HepG2 (cell line): ENCODE data around the gene TAF6. TPM values are rescaled to one million over a fixed set of nuclear protein-coding genes. Genes with fewer than 3 reads are reported as not detected.

Source experiments
- BCLAF1 ChIP-seq: fragments of 450-650 bp; IDR thresholded peaks from 2 replicates; pipeline ENCODE4 v1.6.1; 2017; ENCODE audit warnings: mild to moderate bottlenecking
- ETV5 ChIP-seq: IDR thresholded peaks from 2 replicates; pipeline ENCODE4 v1.6.1; 2018; ENCODE audit warnings: missing biosample characterization, missing genetic modification reagents, inconsistent platforms, borderline replicate concordance
- HNRNPUL1 ChIP-seq: fragments of 200-400 bp; formaldehyde crosslinking; IDR thresholded peaks from 2 replicates; pipeline ENCODE4 v1.6.1; 2017; ENCODE audit warnings: low read depth, mild to moderate bottlenecking, low read length, moderate library complexity
- LBX2 ChIP-seq: sonication (generic); formaldehyde crosslinking; IDR thresholded peaks from 2 replicates; pipeline ENCODE4 v1.5.0; 2020; ENCODE audit warnings: missing genetic modification reagents, mild to moderate bottlenecking, borderline replicate concordance
- MIXL1 ChIP-seq: IDR thresholded peaks from 2 replicates; pipeline ENCODE4 v1.6.1; 2016
- TBX3 ChIP-seq: fragments of 450-650 bp; IDR thresholded peaks from 2 replicates; pipeline ENCODE4 v1.6.1; 2017; ENCODE audit warnings: antibody characterized with exemption, mild to moderate bottlenecking, inconsistent platforms, borderline replicate concordance
- ZBTB38 ChIP-seq: sonication (generic); formaldehyde crosslinking; IDR thresholded peaks from 2 replicates; pipeline ENCODE4 v1.5.1; 2020; ENCODE audit warnings: mild to moderate bottlenecking, missing genetic modification reagents
- ZNF576 ChIP-seq: sonication (generic); formaldehyde crosslinking; IDR thresholded peaks from 2 replicates; pipeline ENCODE4 v1.4.0; 2020; ENCODE audit warnings: mild to moderate bottlenecking, missing genetic modification reagents
- ZXDC ChIP-seq: sonication (generic); formaldehyde crosslinking; IDR thresholded peaks from 2 replicates; pipeline ENCODE4 v1.5.0; 2020; ENCODE audit warnings: mild to moderate bottlenecking, missing genetic modification reagents
- polyA plus RNA-seq, 8 experiments: library from polyadenylated mRNA; depleted of rRNA in 3 of 8; stranded (reverse) in 7 of 8; unstranded in 1 of 8; fragments of >200 nt; fragmentation: Illumina TruSeq in 4 of 8; extraction: Trizol in 4 of 8; gene quantifications; 2 replicates each; pipeline versions ENCODE4 v1.2.1 to v1.2.3, GENCODE V29; 2011 to 2016; ENCODE audit warnings: low read depth in 4 of 8, missing spikeins in 1 of 8, mixed read lengths in 1 of 8; ENCODE audit not compliant: insufficient read depth in 1 of 8
- total RNA-seq, 5 experiments: library from RNA; depleted of rRNA; stranded (reverse); fragments of >200 nt; fragmentation: Illumina TruSeq; extraction: Trizol; gene quantifications; 2 replicates each; pipeline ENCODE4 v1.2.3, GENCODE V29; 2016; ENCODE audit warnings: low read depth in 1 of 5

Gene TAF6
- total and polyA plus RNA-seq, 2 of the 13 experiments (the other 11 are each of a cell fraction or from before 2014, with no cell fraction given) = 12.9 to 18.8 TPM

- TF ChIP-seq ZBTB38 (peak; percentile 90), ZXDC (CRISPR knock-in tag) (peak; percentile 88), ZNF576 (CRISPR knock-in tag) (0 out of 2 replicates have a peak, but pooled peaks have one; percentile 30), BCLAF1 (no peak), MIXL1 (peak; percentile 68; the same call in 1 of the 2 replicates), ETV5 (CRISPR knock-in tag) (peak; percentile 58), HNRNPUL1 (no peak), TBX3 (no peak), LBX2 (CRISPR knock-in tag) (peak; percentile 98; the same call in 1 of the 2 replicates)
These were observed 30.3 kb downstream of the TAF6 start, which contains the start of gene COPS6 (continued) for GRCh38 chr7:100088621-100089457.
